H1 (cell line): ENCODE results near the gene NUP62CL. TPM values are rescaled to one million over a fixed set of nuclear protein-coding genes. Genes with fewer than 3 reads are reported as not detected.

Experiments used
- CTCF ChIA-PET: fragments of 300-600 bp; sonication (Branson Sonifier 250); formaldehyde crosslinking; loops from one replicate; lab custom pipeline; 2021; ENCODE audit not compliant: partially characterized antibody; lab: Charles Lee
- POLR2A ChIA-PET: fragments of 300-600 bp; sonication (Branson Sonifier 250); formaldehyde crosslinking; loops from one replicate; lab custom pipeline; 2021; ENCODE audit warnings: inconsistent platforms; ENCODE audit not compliant: partially characterized antibody; lab: Charles Lee
- DNase-seq, 2 experiments: peaks; one replicate each; pipeline versions ENCODE4 v3.0.0 to v3.0.0-alpha.2; 2010 to 2022; ENCODE audit warnings: low spot score in 2 of 2, low read depth in 1 of 2, mixed read lengths in 1 of 2
- FAIRE-seq: peaks from 2 replicates; lab custom pipeline; 2011; peaks lifted over from hg19 to GRCh38; lab: Jason Lieb, UNC
- H2AFZ ChIP-seq: 2 replicates; pipeline ENCODE4 v1.8.1; 2012; ENCODE audit warnings: low read length, inconsistent platforms
- H2AK5ac ChIP-seq: 2 replicates; pipeline ENCODE4 v1.6.1; 2013; ENCODE audit warnings: low read depth, low read length
- H2BK120ac ChIP-seq: replicated peaks from 2 replicates; pipeline ENCODE3; 2013; ENCODE audit warnings: low read depth, low read length, inconsistent platforms
- H2BK12ac ChIP-seq: 2 replicates; pipeline ENCODE4 v1.6.1; 2013; ENCODE audit warnings: low read depth, low read length
- H2BK15ac ChIP-seq: 2 replicates; pipeline ENCODE4 v1.6.1; 2013; ENCODE audit warnings: low read length
- H2BK20ac ChIP-seq: 2 replicates; pipeline ENCODE4 v1.6.1; 2013; ENCODE audit warnings: low read length
- H2BK5ac ChIP-seq: 2 replicates; pipeline ENCODE4 v1.6.1; 2013; ENCODE audit warnings: low read depth, low read length
- H3K14ac ChIP-seq: 2 replicates; pipeline ENCODE4 v1.6.1; 2013; ENCODE audit warnings: inconsistent platforms; ENCODE audit not compliant: insufficient read length
- H3K18ac ChIP-seq: 2 replicates; pipeline ENCODE4 v1.6.1; 2013; ENCODE audit warnings: low read length; ENCODE audit errors: extremely low read depth
- H3K23ac ChIP-seq: 2 replicates; pipeline ENCODE4 v1.6.1; 2013; ENCODE audit warnings: inconsistent platforms; ENCODE audit not compliant: insufficient read length
- H3K23me2 ChIP-seq: 2 replicates; pipeline ENCODE4 v1.6.1; 2013; ENCODE audit warnings: low read depth, low read length
- H3K27ac ChIP-seq: 2 replicates; pipeline ENCODE4 v1.6.1; 2011; ENCODE audit warnings: low read depth, low read length, inconsistent platforms
- H3K27me3 ChIP-seq, 4 experiments: replicated peaks in 1 of 4; 1 replicate in 1 of 4; 2 replicates in 3 of 4; pipeline versions ENCODE4 v1.6.1 to v1.8.1; 2011 to 2013; ENCODE audit warnings: low read length in 3 of 4, mild to moderate bottlenecking in 3 of 4, inconsistent platforms in 2 of 4, mixed read lengths in 2 of 4, moderate library complexity in 1 of 4; ENCODE audit not compliant: control insufficient read depth in 3 of 4, insufficient read depth in 3 of 4; ENCODE audit errors: extremely low read depth in 1 of 4
- H3K36me3 ChIP-seq, 4 experiments: 2 replicates each; pipeline versions ENCODE4 v1.6.1 to v1.8.1; 2011 to 2013; ENCODE audit warnings: mild to moderate bottlenecking in 4 of 4, low read length in 3 of 4, moderate library complexity in 2 of 4, control low read depth in 1 of 4, inconsistent platforms in 1 of 4; ENCODE audit not compliant: insufficient read depth in 4 of 4, control insufficient read depth in 2 of 4
- H3K4ac ChIP-seq: replicated peaks from 2 replicates; pipeline ENCODE3; 2013; ENCODE audit warnings: low read length, low read depth, mixed read lengths, inconsistent platforms; ENCODE audit not compliant: insufficient read length
- H3K4me1 ChIP-seq, 4 experiments: replicated peaks in 1 of 4; 1 replicate in 1 of 4; 2 replicates in 3 of 4; pipeline versions ENCODE4 v1.6.1 to v1.8.1; 2011 to 2013; ENCODE audit warnings: low read length in 3 of 4, inconsistent platforms in 2 of 4, mixed read lengths in 1 of 4; ENCODE audit not compliant: insufficient read depth in 4 of 4, control insufficient read depth in 3 of 4
- H3K4me2 ChIP-seq, 2 experiments: 2 replicates each; pipeline versions ENCODE4 v1.6.1 to v1.8.1; 2011 to 2013; ENCODE audit warnings: low read depth in 2 of 2, low read length in 2 of 2, control low read depth in 1 of 2, inconsistent platforms in 1 of 2, mild to moderate bottlenecking in 1 of 2; ENCODE audit not compliant: insufficient read depth in 1 of 2
- H3K4me3 ChIP-seq, 4 experiments: fragments of 200-600, 300-600 bp in 1 of 4; sonication (generic), shearing (Covaris generic), sonication (Bioruptor Twin) in 1 of 4; 2 replicates each; pipeline versions ENCODE4 v1.5.1 to v1.8.1; 2011 to 2016; ENCODE audit warnings: low read length in 4 of 4, low read depth in 3 of 4, control low read depth in 2 of 4, inconsistent platforms in 2 of 4, mild to moderate bottlenecking in 2 of 4, mixed read lengths in 1 of 4, moderate library complexity in 1 of 4; ENCODE audit not compliant: insufficient read depth in 2 of 4; ENCODE audit errors: extremely low read depth in 1 of 4
- H3K56ac ChIP-seq: replicated peaks from 2 replicates; pipeline ENCODE3; 2013; ENCODE audit warnings: low read depth, mild to moderate bottlenecking, mixed read lengths, low read length, inconsistent platforms; ENCODE audit not compliant: insufficient read length
- H3K79me1 ChIP-seq: 2 replicates; pipeline ENCODE4 v1.6.1; 2013; ENCODE audit warnings: low read depth, low read length, control low read depth
- H3K79me2 ChIP-seq, 2 experiments: 2 replicates each; pipeline versions ENCODE4 v1.6.1 to v1.8.1; 2012 to 2013; ENCODE audit warnings: low read length in 2 of 2, mild to moderate bottlenecking in 2 of 2, inconsistent platforms in 1 of 2; ENCODE audit not compliant: insufficient read depth in 2 of 2, control insufficient read depth in 1 of 2
- H3K9ac ChIP-seq, 4 experiments: replicated peaks in 1 of 4; 1 replicate in 1 of 4; 2 replicates in 3 of 4; pipeline versions ENCODE4 v1.6.1 to v1.8.1; 2011 to 2013; ENCODE audit warnings: low read depth in 3 of 4, low read length in 3 of 4, control low read depth in 2 of 4, mild to moderate bottlenecking in 2 of 4, moderate library complexity in 2 of 4, inconsistent platforms in 1 of 4; ENCODE audit errors: extremely low read depth in 1 of 4
- H3K9me3 ChIP-seq, 2 experiments: 2 replicates each; pipeline versions ENCODE4 v1.6.1 to v1.8.1; 2012 to 2013; ENCODE audit warnings: mild to moderate bottlenecking in 2 of 2, moderate library complexity in 2 of 2, control low read depth in 1 of 2, inconsistent platforms in 1 of 2, low read depth in 1 of 2, low read length in 1 of 2, mixed read lengths in 1 of 2; ENCODE audit not compliant: insufficient read depth in 2 of 2
- H4K20me1 ChIP-seq, 2 experiments: replicated peaks in 1 of 2; 2 replicates each; pipeline versions ENCODE3 to v1.8.1; 2011 to 2013; ENCODE audit warnings: inconsistent platforms in 2 of 2, low read length in 2 of 2, mild to moderate bottlenecking in 1 of 2; ENCODE audit not compliant: insufficient read depth in 2 of 2, control insufficient read depth in 1 of 2
- H4K5ac ChIP-seq: 2 replicates; pipeline ENCODE4 v1.6.1; 2013; ENCODE audit warnings: low read length, low read depth, mixed read lengths, inconsistent platforms; ENCODE audit not compliant: insufficient read length
- H4K8ac ChIP-seq: 2 replicates; pipeline ENCODE4 v1.8.0; 2013; ENCODE audit warnings: mild to moderate bottlenecking, moderate library complexity, low read length, inconsistent platforms; ENCODE audit not compliant: insufficient read depth; ENCODE audit errors: extremely low read depth
- H4K91ac ChIP-seq: replicated peaks from 2 replicates; pipeline ENCODE3; 2013; ENCODE audit warnings: low read length, mixed read lengths, inconsistent platforms; ENCODE audit not compliant: insufficient read length
- CBX8 ChIP-seq: fragments of 300-800, 300-1000 bp; sonication (generic); IDR thresholded peaks from 2 replicates; pipeline ENCODE4 v1.7.1; 2016; ENCODE audit warnings: low read depth, low read length, borderline replicate concordance
- CTBP2 ChIP-seq: IDR thresholded peaks from 2 replicates; pipeline ENCODE4 v1.7.0; 2011; ENCODE audit warnings: borderline replicate concordance, mild to moderate bottlenecking, moderate library complexity, mixed read lengths, low read length; ENCODE audit not compliant: insufficient read depth, insufficient read length
- KDM1A ChIP-seq: fragments of 200-600, 300-600 bp; sonication (generic); IDR thresholded peaks from 2 replicates; pipeline ENCODE4 v1.7.1; 2016; ENCODE audit warnings: mild to moderate bottlenecking, low read length, borderline replicate concordance
- KDM4A ChIP-seq: IDR thresholded peaks from one replicate; pipeline ENCODE4 v1.7.1; 2012; ENCODE audit warnings: low read depth, mild to moderate bottlenecking, moderate library complexity, low read length, inconsistent platforms; ENCODE audit not compliant: severe bottlenecking
- SIRT6 ChIP-seq: IDR thresholded peaks from one replicate; pipeline ENCODE4 v1.7.1; 2012; ENCODE audit warnings: low read length, inconsistent platforms
- TAF1 ChIP-seq: IDR thresholded peaks from 2 replicates; pipeline ENCODE4 v1.6.1; 2011; ENCODE audit warnings: mild to moderate bottlenecking, low read depth, low read length
- YY1 ChIP-seq: IDR thresholded peaks from 2 replicates; pipeline ENCODE4 v1.6.1; 2011; ENCODE audit warnings: low read depth, mild to moderate bottlenecking, low read length
- WGBS, 2 experiments: shearing (Covaris generic) in 1 of 2; methylation state at CpG; one replicate each; pipeline versions ENCODE4 v1.1.6 to v1.1.7; 2013 to 2015; ENCODE audit warnings: low lambda C conversion rate in 2 of 2, mixed read lengths in 2 of 2, inconsistent platforms in 1 of 2, low coverage in 1 of 2, missing lambda C conversion rate in 1 of 2; ENCODE audit not compliant: insufficient replicate concordance in 2 of 2, insufficient coverage in 1 of 2, insufficient read length in 1 of 2; ENCODE audit errors: extremely low coverage in 1 of 2, missing lambda C conversion rate in 1 of 2; 5-methylcytosine and 5-hydroxymethylcytosine counted together
- polyA plus RNA-seq, 7 experiments: library from polyadenylated mRNA; depleted of rRNA in 3 of 7; stranded (reverse) in 5 of 7; unstranded in 2 of 7; fragments of >200 nt in 5 of 7; fragments of 200-250 nt in 2 of 7; gene quantifications; 1 replicate in 5 of 7; 2 replicates in 1 of 7; 4 replicates in 1 of 7; pipeline versions ENCODE4 v1.2.1 to v1.2.3, GENCODE V29; 2011 to 2013; ENCODE audit warnings: missing spikeins in 2 of 7, mixed read lengths in 2 of 7
- total RNA-seq: library from RNA; stranded (reverse); fragmentation: NEBNext Ultra II Directional; extraction: Animal tissue kit (Norgen Biotek cat#: 25700); gene quantifications from 2 replicates; pipeline ENCODE4 v1.2.1, GENCODE V29; 2021
- TF ChIP-seq, protein P1 (sequence below): IDR thresholded peaks from 2 replicates; pipeline ENCODE4 v1.6.1; 2011; ENCODE audit warnings: low read depth, mild to moderate bottlenecking, low read length; ENCODE audit not compliant: insufficient read depth

The NUP62CL gene
- total and polyA plus RNA-seq, 2 of the 8 experiments (the other 6 are each of a cell fraction or from before 2014, with no cell fraction given), result 3.3 to 6.2 TPM

DNA sequence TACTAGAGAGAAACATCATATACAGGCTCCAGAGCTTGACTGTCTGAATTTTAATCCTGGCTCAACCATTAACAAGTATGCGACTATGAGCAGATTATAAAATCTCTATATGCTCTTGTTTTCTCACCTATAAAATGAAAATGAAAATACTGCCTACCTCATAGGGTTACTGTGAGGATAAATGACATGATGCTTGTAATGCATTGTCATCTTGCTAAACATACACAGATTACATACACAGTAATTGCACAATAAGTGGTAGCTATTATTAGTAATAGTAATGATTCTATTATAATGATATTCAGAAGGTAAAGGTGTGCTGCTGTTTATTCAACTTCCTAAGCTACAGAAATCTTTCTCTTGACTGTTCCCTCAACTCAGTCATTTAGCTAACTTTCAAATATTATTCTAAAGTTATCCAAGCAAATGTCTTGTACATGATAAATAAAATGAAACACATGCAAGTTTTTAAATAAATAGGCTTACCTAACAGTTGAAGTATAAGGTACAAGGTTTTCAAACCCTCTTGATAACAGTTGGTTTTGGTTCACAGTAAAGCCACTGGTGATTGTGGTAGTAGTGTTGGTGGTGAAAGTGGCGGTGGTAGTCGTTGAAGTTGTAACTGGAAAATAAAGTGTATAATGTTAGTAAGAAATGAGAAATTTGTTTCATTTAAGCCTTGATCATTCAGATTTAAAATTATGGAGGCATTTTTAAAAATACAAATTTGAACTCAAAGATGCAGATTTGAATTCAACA lies 38.9 kb downstream of the NUP62CL start:
- POLR2A ChIA-PET, result no interaction called here
- TF ChIP-seq YY1, result no peak
- no peak for TF ChIP-seq CBX8
- TF ChIP-seq, protein P1, sequence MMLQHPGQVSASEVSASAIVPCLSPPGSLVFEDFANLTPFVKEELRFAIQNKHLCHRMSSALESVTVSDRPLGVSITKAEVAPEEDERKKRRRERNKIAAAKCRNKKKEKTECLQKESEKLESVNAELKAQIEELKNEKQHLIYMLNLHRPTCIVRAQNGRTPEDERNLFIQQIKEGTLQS, result no peak
- TF ChIP-seq KDM1A, result no peak
- TF ChIP-seq CTBP2, result no peak
- TF ChIP-seq SIRT6, result no peak
- no peak for TF ChIP-seq KDM4A
- no peak for TF ChIP-seq TAF1
- TF ChIP-seq, all 59 proteins: peak for 0
- no peak for FAIRE-seq

More for the DNA sequence above, 38.9 kb downstream of the NUP62CL start:
- no peak overlapping the region for H4K8ac ChIP-seq
- no peak overlapping the region for H2BK120ac ChIP-seq
- no peak overlapping the region for H2BK5ac ChIP-seq
- H3K14ac ChIP-seq, result no peak overlapping the region
- no peak overlapping the region for H2BK12ac ChIP-seq
- no peak overlapping the region for H4K91ac ChIP-seq
- CTCF ChIA-PET, result no interaction called here
- H3K9me3 ChIP-seq, result no peaks in the 10 kb centered on the region
- H2AFZ ChIP-seq, result no peak overlapping the region
- H3K18ac ChIP-seq, result no peak overlapping the region
- H3K79me1 ChIP-seq, result no peaks in the 10 kb centered on the region
- H3K4ac ChIP-seq, result no peak overlapping the region
- no peaks in the 10 kb centered on the region for H3K27me3 ChIP-seq
- H3K4me3 ChIP-seq, result no peak overlapping the region
- no peak overlapping the region for H3K27ac ChIP-seq
- H3K36me3 ChIP-seq, result no peaks in the 10 kb centered on the region
- no peak overlapping the region for H2AK5ac ChIP-seq
- no peaks in the 10 kb centered on the region for H3K4me1 ChIP-seq
- no peak for DNase-seq
- no peaks in the 10 kb centered on the region for H4K20me1 ChIP-seq
- H3K4me2 ChIP-seq, result no peak overlapping the region
- 86% methylated on average over 3 of the region's 3 CpGs; no CpG with 5 or more reads in 1 of the 2 experiments for WGBS, 2 experiments
- H3K56ac ChIP-seq, result no peak overlapping the region
- H3K23ac ChIP-seq, result no peak overlapping the region
- no peak overlapping the region for H2BK15ac ChIP-seq
- H2BK20ac ChIP-seq, result no peak overlapping the region
- no peak overlapping the region for H3K9ac ChIP-seq
- H3K79me2 ChIP-seq, result no peaks in the 10 kb centered on the region
- no peak overlapping the region for H4K5ac ChIP-seq
- H3K23me2 ChIP-seq, result no peaks in the 10 kb centered on the region
